Glutamatergic neuron (in vitro differentiated cells): ENCODE results near the gene TMED6. TPM values are rescaled to one million over a fixed set of nuclear protein-coding genes. Genes with fewer than 3 reads are reported as not detected.

Source experiments
- DNase-seq: peaks from one replicate; pipeline ENCODE4 v3.0.0; 2022
- H3K27ac Mint-ChIP-seq: one replicate; pipeline ENCODE4 v1.8.0; 2020; ENCODE audit warnings: mild to moderate bottlenecking, mixed read lengths, inconsistent platforms; ENCODE audit not compliant: unreplicated experiment
- H3K27me3 Mint-ChIP-seq: one replicate; pipeline ENCODE4 v1.8.0; 2020; ENCODE audit warnings: mild to moderate bottlenecking, moderate library complexity, mixed read lengths, inconsistent platforms; ENCODE audit not compliant: unreplicated experiment
- H3K36me3 Mint-ChIP-seq: one replicate; pipeline ENCODE4 v1.8.0; 2020; ENCODE audit warnings: mild to moderate bottlenecking, mixed read lengths, inconsistent platforms; ENCODE audit not compliant: unreplicated experiment
- H3K4me1 Mint-ChIP-seq: one replicate; pipeline ENCODE4 v1.8.0; 2020; ENCODE audit warnings: mild to moderate bottlenecking, low read depth, mixed read lengths, inconsistent platforms; ENCODE audit not compliant: unreplicated experiment
- H3K4me3 Mint-ChIP-seq: one replicate; pipeline ENCODE4 v1.8.0; 2020; ENCODE audit warnings: mild to moderate bottlenecking, mixed read lengths, inconsistent platforms; ENCODE audit not compliant: unreplicated experiment
- H3K9me3 Mint-ChIP-seq: one replicate; pipeline ENCODE4 v1.8.0; 2020; ENCODE audit warnings: mild to moderate bottlenecking, moderate library complexity, mixed read lengths, inconsistent platforms; ENCODE audit not compliant: unreplicated experiment
- CTCF ChIP-seq: fragments of 200-600 bp; sonication (generic); IDR thresholded peaks from one replicate; pipeline ENCODE4 v1.5.0; 2021; ENCODE audit not compliant: partially characterized antibody, unreplicated experiment
- long read RNA-seq: library from polyadenylated mRNA; unstranded; transcript quantifications from one replicate; pipeline ENCODE4 v2.0.0, GENCODE V29; 2020; ENCODE audit not compliant: unreplicated experiment
- total RNA-seq: library from RNA; stranded (reverse); fragmentation: NEBNext Ultra II Directional; extraction: Animal tissue kit (Norgen Biotek cat#: 25700); gene quantifications from one replicate; pipeline ENCODE4 v1.2.1, GENCODE V29; 2021; ENCODE audit not compliant: unreplicated experiment

Gene TMED6
- not detected for total RNA-seq
- long read RNA-seq, result 0 reads

- Mint-ChIP-seq H3K36me3 (no peaks in the 10 kb centered on the region), H3K27ac (peak within 1 kb of the TSS; percentile 53), H3K4me3 (no peak within 1 kb of the TSS), H3K27me3 (no peaks in the 10 kb centered on the region), H3K4me1 (peaks cover 2% of the 10 kb centered on the region), H3K9me3 (no peaks in the 10 kb centered on the region)
- no peak for DNase-seq
- TF ChIP-seq CTCF, result no peak
Measured at GRCh38 chr16:69351309-69352027, at the start of gene TMED6. Gene TMED6, minus strand, starts transcription at chr16:69351786. Its CDS starts 33 bp downstream, at chr16:69351753.

- no peak overlapping the region for H3K27ac Mint-ChIP-seq
- H3K9me3 Mint-ChIP-seq, result peaks cover 2% of the 10 kb centered on the region
- TF ChIP-seq CTCF, result no peak
- no peak for DNase-seq
- H3K27me3 Mint-ChIP-seq, result peaks cover under 1% of the 10 kb centered on the region
- no peak overlapping the region for H3K4me3 Mint-ChIP-seq
- H3K36me3 Mint-ChIP-seq, result no peaks in the 10 kb centered on the region
- peaks cover 13% of the 10 kb centered on the region for H3K4me1 Mint-ChIP-seq
Measured at GRCh38 chr16:69399361-69399760, 47.8 kb upstream of the TMED6 start.

GRCh38 chr16:69397821-69398521 is 46.4 kb upstream of the TMED6 start:
- Mint-ChIP-seq H3K9me3 (peaks cover 2% of the 10 kb centered on the region), H3K4me3 (no peak overlapping the region), H3K36me3 (no peaks in the 10 kb centered on the region), H3K27me3 (no peaks in the 10 kb centered on the region), H3K4me1 (peaks cover 19% of the 10 kb centered on the region), H3K27ac (no peak overlapping the region)
- DNase-seq, result peak; percentile 23
- TF ChIP-seq CTCF, result peak; percentile 49

- Mint-ChIP-seq H3K27me3 (no peaks in the 10 kb centered on the region), H3K4me1 (peaks cover 19% of the 10 kb centered on the region), H3K9me3 (peaks cover 2% of the 10 kb centered on the region), H3K4me3 (peak overlapping the region; percentile 28), H3K36me3 (no peaks in the 10 kb centered on the region), H3K27ac (peak overlapping the region; percentile 74)
- DNase-seq, result peak; percentile 69
- peak; percentile 90 for TF ChIP-seq CTCF
Measured at GRCh38 chr16:69396187-69397061, 44.8 kb upstream of the TMED6 start.
